GM12878 (cell line): ENCODE measurements around the gene TOM1L2. TPM values are rescaled to one million over a fixed set of nuclear protein-coding genes. Genes with fewer than 3 reads are reported as not detected.
A peak's percentile ranks its signal among the peaks of the same experiment; 100 is the strongest.

ENCODE experiments used
- ATAC-seq: fragments of 200-7000 bp; cut with Tn5 transposase; 3 replicates; pipeline ENCODE4 v1.9.1; 2020; ENCODE audit warnings: mild to moderate bottlenecking, moderate library complexity
- BruUV-seq: library from RNA; stranded (reverse); fragments of 400-500 nt; replicated peaks from 2 replicates; lab custom pipeline; 2021; lab: Mats Ljungman, UMichigan
- CTCF ChIA-PET: fragments of 300-600 bp; sonication (Branson Sonifier 250); formaldehyde crosslinking; extraction: SDS; loops from one replicate; lab custom pipeline; 2021; ENCODE audit warnings: inconsistent platforms; lab: Yijun Ruan, JAX
- POLR2A ChIA-PET: fragments of 350-600 bp; formaldehyde crosslinking; extraction: SDS; loops from one replicate; lab custom pipeline; 2021; ENCODE audit warnings: inconsistent platforms; lab: Charles Lee
- RAD21 ChIA-PET: fragments of 300-600 bp; sonication (Branson Sonifier 250); formaldehyde crosslinking; loops from one replicate; lab custom pipeline; 2023; ENCODE audit warnings: antibody characterized with exemption; ENCODE audit not compliant: unreplicated experiment; lab: Charles Lee
- SMC1A ChIA-PET: fragments of 300-600 bp; sonication (Branson Sonifier 250); formaldehyde crosslinking; loops from one replicate; lab custom pipeline; 2023; ENCODE audit not compliant: unreplicated experiment, uncharacterized antibody; lab: Charles Lee
- DNase-seq: peaks from one replicate; pipeline ENCODE4 v3.0.0-alpha.2; 2011; ENCODE audit warnings: low read depth, low spot score
- FAIRE-seq: peaks from 3 replicates; lab custom pipeline; 2011; peaks lifted over from hg19 to GRCh38; lab: Jason Lieb, UNC
- H2AFZ ChIP-seq: 2 replicates; pipeline ENCODE4 v1.6.0; 2011; ENCODE audit warnings: low read depth, low read length, control low read depth; ENCODE audit not compliant: control insufficient read depth
- H3K27ac ChIP-seq: 2 replicates; pipeline ENCODE4 v1.5.1; 2011; ENCODE audit warnings: control low read depth; ENCODE audit not compliant: control insufficient read depth, insufficient read depth
- H3K27me3 ChIP-seq, 2 experiments: replicated peaks in 1 of 2; 2 replicates each; pipeline versions ENCODE4 v1.6.0 to v1.6.1; 2011; ENCODE audit warnings: low read length in 1 of 2; ENCODE audit not compliant: control insufficient read depth in 2 of 2, insufficient read depth in 2 of 2
- H3K36me3 ChIP-seq, 2 experiments: 2 replicates each; pipeline ENCODE4 v1.5.1; 2011; ENCODE audit warnings: low read length in 1 of 2; ENCODE audit not compliant: control insufficient read depth in 2 of 2, insufficient read depth in 2 of 2
- H3K4me1 ChIP-seq: 2 replicates; pipeline ENCODE4 v1.6.1; 2011; ENCODE audit warnings: mild to moderate bottlenecking, low read length, moderate library complexity, mixed read lengths; ENCODE audit not compliant: control insufficient read depth, insufficient read depth
- H3K4me2 ChIP-seq: 2 replicates; pipeline ENCODE4 v1.6.0; 2011; ENCODE audit warnings: control low read depth; ENCODE audit not compliant: control insufficient read depth, insufficient read depth
- H3K4me3 ChIP-seq: fragments of 200-600 bp; sonication (generic); 2 replicates; pipeline ENCODE4 v1.5.1; 2016
- H3K79me2 ChIP-seq: 2 replicates; pipeline ENCODE4 v1.6.0; 2011; ENCODE audit warnings: low read length; ENCODE audit not compliant: control insufficient read depth, insufficient read depth
- H3K9ac ChIP-seq: 2 replicates; pipeline ENCODE4 v1.8.0; 2011; ENCODE audit warnings: low read length, control low read depth, mixed read lengths; ENCODE audit not compliant: control insufficient read depth, insufficient read depth
- H3K9me3 ChIP-seq: replicated peaks from 3 replicates; pipeline ENCODE4 v1.5.1; 2011; ENCODE audit warnings: mild to moderate bottlenecking, low read length; ENCODE audit not compliant: control insufficient read depth, insufficient read depth
- H4K20me1 ChIP-seq: 2 replicates; pipeline ENCODE4 v1.6.0; 2011; ENCODE audit not compliant: control insufficient read depth, insufficient read depth
- MYC ChIP-seq: IDR thresholded peaks from 2 replicates; pipeline ENCODE4 v1.6.1; 2011; ENCODE audit warnings: mild to moderate bottlenecking, low read length, moderate library complexity, inconsistent platforms; ENCODE audit not compliant: insufficient read depth, insufficient replicate concordance, insufficient read length, severe bottlenecking
- NR2F1 ChIP-seq: fragments of 450-650 bp; conservative IDR thresholded peaks from 2 replicates; pipeline ENCODE4 v1.6.1; 2017; ENCODE audit warnings: mild to moderate bottlenecking
- WGBS: methylation state at CpG from one replicate; pipeline ENCODE4 v1.1.6; 2016; ENCODE audit warnings: low lambda C conversion rate; ENCODE audit not compliant: insufficient replicate concordance, insufficient coverage; ENCODE audit errors: missing lambda C conversion rate; 5-methylcytosine and 5-hydroxymethylcytosine counted together
- in situ Hi-C: fragments of 300-500 bp; cut with MboI; formaldehyde crosslinking; loops from 9 replicates; pipeline ENCODE4 v1.14.3; 2018; ENCODE audit warnings: mixed read lengths
- intact Hi-C: fragments of 100-400 bp; cut with micrococcal nuclease; formaldehyde crosslinking; loops from one replicate; pipeline ENCODE4 v1.14.2; 2022; ENCODE audit not compliant: unreplicated experiment
- polyA plus RNA-seq, 11 experiments: library from polyadenylated mRNA; depleted of rRNA in 4 of 11; unstranded in 6 of 11; stranded (reverse) in 5 of 11; fragments of >200 nt; fragmentation: Nextera tagmentation in 4 of 11; fragmentation: Illumina TruSeq in 1 of 11; extraction: Ambion mirVana in 4 of 11; extraction: Trizol in 1 of 11; gene quantifications; 1 replicate in 1 of 11; 2 replicates in 10 of 11; pipeline versions ENCODE4 v1.2.1 to v1.2.3, GENCODE V29; 2011 to 2016; ENCODE audit warnings: inconsistent platforms in 2 of 11, missing spikeins in 2 of 11, low read depth in 1 of 11
- total RNA-seq, 4 experiments: library from RNA; depleted of rRNA in 3 of 4; stranded (reverse); fragments of >200 nt in 3 of 4; fragmentation: Illumina TruSeq in 1 of 4; extraction: Trizol in 1 of 4; gene quantifications; 2 replicates each; pipeline versions ENCODE4 v1.2.1 to v1.2.3, GENCODE V29; 2013 to 2021
- TF ChIP-seq, protein P1 (sequence below): fragments of 450-650 bp; IDR thresholded peaks from 2 replicates; pipeline ENCODE4 v1.6.1; 2018; ENCODE audit warnings: borderline replicate concordance, mild to moderate bottlenecking; ENCODE audit not compliant: partially characterized antibody

Gene TOM1L2
- total and polyA plus RNA-seq, 10 of the 15 experiments (the other 5 are each of a cell fraction or from before 2014, with no cell fraction given): 0.19 to 19.2 (median 8.1) TPM

DNA sequence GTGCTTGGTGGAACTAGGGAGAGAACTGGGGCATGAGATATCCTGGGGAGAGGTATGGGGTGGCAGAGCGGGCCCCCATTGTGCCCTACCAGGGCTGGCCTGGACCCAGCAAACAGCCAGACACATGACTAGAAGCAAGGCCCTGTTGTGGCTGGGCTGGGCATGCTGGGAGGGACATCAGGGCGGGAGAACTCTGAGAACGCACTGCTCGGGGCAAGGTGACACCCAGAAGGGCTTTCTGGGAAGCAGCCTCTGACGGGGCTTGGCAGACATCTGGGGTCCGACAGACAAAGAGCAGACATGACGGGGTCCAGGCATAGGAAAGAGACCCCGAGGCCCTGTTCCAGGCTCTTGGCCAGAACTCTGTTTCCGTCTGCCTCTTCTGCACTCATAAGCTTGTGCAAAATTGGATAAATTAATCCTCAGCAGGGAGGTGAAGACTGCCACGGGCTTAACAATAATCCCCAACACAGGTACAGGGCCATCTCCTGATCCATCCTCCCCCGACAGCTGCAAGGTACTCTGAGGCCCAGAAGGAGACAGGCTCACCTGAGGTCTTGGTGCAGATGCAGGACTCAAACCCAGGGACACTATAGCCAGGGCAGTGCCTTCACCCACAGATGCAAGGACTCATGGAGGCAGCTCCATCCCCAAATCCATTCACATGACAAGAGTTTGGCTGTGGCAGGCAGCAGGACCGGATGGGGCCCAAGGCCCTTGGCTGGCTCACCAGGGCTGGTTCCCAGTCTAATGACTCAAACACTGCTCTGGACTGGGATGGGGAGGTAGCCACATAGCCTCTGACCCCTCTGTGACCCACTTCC, 140.8 kb downstream of the TOM1L2 start (continued):
- no peak for TF ChIP-seq MYC
- TF ChIP-seq, all 136 proteins: peak for 0

DNA sequence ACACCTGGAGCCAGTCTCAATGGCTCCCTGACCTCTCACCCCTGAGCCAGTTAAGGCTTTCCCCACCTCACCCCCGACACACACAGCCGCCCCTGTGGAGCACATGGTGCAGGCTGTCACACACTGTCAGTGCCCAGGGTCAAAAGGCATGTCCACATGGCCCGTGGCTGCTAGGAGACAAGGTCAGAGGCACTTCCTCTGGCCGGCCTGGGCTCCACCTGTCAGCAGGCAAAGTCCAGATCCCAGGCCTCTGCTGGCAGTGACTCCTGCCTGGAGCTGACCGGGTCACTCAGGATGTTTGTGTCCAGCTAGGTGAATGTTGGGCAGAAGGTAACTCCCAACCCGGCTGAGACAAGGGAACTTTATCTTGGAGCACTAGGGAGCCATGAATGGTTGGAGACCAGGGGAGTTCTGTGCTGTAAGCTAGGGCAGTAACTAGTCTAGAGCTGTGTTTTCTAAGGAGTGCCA, 141.4 kb downstream of the TOM1L2 start:
- FAIRE-seq (no peak), DNase-seq (no peak), ATAC-seq (no peak)
- Histone ChIP-seq H3K36me3 (no peaks in the 10 kb centered on the region), H3K4me3 (no peak overlapping the region), H3K79me2 (peaks cover 11% of the 10 kb centered on the region), H3K9ac (no peak overlapping the region), H2AFZ (no peak overlapping the region), H3K27ac (no peak overlapping the region), H3K4me1 (peaks cover 26% of the 10 kb centered on the region), H4K20me1 (no peaks in the 10 kb centered on the region), H3K9me3 (no peaks in the 10 kb centered on the region), H3K27me3 (no peaks in the 10 kb centered on the region), H3K4me2 (no peak overlapping the region)
- ChIA-PET POLR2A (no interaction called here), SMC1A (interaction anchor here (1.3 kb wide), 1 partner anchor 30 kb away, joined by 3 read pairs; no protein-coding TSS in a partner anchor), RAD21 (no interaction called here), CTCF (interaction anchor here (1.4 kb wide), 1 partner anchor 10 kb away, joined by 4 read pairs; no protein-coding TSS in a partner anchor)
- in situ Hi-C loops (no loop called here), intact Hi-C loops (loop anchor here (10.0 kb wide), 1 partner anchor 846 kb away; no protein-coding TSS in a partner anchor)
- no TSS peak for BruUV-seq
- 66% methylated on average over 5 of the region's 6 CpGs for WGBS
- TF ChIP-seq, protein P1, sequence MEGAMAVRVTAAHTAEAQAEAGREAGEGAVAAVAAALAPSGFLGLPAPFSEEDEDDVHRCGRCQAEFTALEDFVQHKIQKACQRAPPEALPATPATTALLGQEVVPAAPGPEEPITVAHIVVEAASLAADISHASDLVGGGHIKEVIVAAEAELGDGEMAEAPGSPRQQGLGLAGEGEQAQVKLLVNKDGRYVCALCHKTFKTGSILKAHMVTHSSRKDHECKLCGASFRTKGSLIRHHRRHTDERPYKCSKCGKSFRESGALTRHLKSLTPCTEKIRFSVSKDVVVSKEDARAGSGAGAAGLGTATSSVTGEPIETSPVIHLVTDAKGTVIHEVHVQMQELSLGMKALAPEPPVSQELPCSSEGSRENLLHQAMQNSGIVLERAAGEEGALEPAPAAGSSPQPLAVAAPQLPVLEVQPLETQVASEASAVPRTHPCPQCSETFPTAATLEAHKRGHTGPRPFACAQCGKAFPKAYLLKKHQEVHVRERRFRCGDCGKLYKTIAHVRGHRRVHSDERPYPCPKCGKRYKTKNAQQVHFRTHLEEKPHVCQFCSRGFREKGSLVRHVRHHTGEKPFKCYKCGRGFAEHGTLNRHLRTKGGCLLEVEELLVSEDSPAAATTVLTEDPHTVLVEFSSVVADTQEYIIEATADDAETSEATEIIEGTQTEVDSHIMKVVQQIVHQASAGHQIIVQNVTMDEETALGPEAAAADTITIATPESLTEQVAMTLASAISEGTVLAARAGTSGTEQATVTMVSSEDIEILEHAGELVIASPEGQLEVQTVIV: no peak
- TF ChIP-seq NR2F1: peak; percentile 27; the same call in 1 of the 2 replicates
